A204.1 (cell line): Measurements from ENCODE around the gene PTPRM.

Source experiments
- FAIRE-seq: peaks from 2 replicates; lab custom pipeline; 2012; peaks lifted over from hg19 to GRCh38; lab: Jason Lieb, UNC

The PTPRM gene

DNA sequence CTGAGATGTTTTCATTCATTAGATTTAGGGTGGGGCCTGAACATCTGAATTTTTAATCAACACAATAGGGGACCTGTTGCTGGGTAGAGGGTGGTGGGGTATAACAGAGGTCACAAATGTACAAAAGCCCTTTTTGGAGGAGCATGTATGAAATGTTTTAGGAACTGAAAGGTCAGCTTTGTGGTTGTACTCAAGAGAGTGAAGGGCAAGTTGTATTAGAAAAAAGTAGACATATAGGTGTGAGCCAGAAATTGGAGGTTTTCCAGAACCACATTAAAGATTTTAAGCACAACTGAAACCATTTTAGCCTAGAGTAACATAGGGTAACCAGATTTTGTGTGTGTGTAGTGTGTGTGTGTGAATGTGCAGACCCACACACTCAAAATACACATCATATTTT lies 62.3 kb downstream of the PTPRM start:
- no peak for FAIRE-seq

DNA sequence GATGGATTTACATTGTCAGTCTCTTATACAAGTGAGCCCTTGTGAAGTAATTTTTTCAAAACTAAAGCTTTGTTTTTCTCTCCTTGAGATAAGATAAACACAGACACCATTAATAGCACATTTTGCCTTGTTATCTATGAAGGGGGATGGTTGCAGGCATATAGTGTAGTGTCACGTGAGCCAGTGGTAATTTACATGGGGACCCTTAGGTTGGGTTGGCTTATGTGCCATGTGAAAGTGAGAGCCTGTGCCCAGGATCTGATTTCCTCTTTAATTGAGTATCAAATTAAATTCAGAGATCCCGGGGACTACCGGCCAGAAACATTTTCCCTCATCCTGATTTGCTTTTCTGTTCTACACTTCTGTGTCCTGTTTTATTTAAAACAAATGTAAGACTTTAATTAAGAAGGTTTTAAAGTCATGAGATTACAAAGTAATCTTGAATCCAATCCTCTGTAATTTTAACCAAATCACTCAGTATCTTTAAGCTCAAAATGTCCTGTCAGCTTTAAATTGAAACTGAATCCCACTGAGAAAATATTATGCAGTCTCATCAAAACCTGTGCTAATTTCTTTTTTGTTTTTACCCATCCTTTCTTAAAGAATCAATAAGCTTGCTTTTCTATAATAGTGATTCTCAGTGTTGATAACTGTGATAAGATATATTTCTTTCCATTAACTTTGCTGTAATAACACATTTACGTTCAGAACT lies 63.8 kb downstream of the PTPRM start:
- FAIRE-seq, result no peak

DNA sequence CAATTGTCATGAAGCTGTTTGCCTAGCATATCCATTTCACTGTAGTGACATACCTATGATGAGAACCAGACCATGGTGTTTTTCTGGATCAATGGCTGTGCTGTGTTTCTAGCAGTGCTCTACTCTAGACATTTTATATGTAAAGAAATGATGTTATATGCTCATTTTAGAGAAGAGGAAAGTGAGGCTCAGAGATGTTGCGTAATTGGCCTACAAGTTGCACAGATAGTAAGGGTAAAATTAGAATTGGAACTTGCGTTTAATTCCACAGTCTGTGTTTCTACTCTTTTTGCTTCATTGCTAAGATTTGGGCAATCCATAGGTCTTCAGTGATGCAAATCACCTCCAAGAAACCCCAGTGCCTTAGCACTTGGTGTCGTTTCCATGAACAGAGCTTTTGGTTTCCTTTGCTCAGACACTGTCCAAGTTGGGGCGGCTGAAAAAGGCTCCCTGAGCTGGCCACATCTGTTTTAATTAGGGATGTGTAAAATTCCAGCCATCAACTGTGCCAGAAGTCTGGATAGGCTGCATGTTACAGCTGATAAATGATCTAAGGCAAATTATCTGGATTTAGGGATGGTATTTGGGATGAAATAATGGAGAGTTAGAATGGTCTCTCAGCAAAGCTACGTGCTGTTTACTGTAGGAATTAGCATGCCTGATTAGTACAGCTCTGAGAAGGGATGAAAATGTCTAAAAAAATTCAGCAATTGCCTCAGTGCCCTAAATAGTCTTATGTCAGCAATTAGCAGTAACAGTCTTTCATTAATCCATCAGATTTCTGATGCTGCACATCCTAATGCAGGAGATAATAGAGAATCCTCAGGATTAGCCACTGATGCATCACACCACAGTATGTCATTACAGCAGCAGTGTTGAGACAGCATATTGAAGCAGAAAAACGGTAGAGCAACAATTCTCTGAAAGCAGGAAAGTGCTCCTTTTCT lies 65.3 kb downstream of the PTPRM start:
- FAIRE-seq, result no peak

DNA sequence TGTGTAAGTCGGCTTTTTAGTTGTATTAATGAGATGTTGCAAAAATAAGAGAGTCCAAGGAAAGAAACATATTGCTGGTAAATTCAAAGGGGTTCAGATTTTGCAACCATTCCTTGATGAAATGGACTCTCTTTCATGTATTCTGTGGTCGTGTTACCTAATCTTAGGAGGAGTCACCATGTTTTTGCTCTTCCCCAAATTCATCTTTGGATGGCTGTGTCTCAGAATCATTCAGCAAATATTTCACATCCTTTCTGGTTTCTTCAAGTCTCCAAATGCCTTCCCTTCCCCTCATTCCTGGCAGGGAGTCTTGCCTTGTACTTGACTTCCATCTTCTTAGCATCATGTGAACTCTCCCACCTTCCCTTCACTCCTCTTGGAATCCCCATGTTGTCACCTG lies 66.1 kb downstream of the PTPRM start:
- no peak for FAIRE-seq

DNA sequence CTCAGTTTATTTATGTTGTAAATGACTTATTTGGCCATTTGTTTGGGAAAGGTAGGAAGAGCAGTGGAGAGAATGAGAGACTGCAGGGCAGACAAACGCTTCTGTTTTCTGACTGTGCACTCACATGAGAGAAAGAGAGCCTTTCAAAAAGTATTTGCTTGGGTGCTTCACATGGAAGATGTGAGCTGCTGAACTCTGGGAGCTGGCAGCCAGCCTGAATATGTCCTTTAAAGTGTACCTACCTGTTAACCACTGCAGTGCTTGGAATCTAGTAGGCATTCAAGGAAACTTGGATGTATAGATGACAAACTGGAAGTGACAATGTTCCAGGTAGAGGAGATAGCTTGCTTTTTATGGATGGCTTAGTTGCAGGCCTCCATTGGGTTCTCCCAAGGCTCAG lies 68.8 kb downstream of the PTPRM start:
- FAIRE-seq, result no peak

DNA sequence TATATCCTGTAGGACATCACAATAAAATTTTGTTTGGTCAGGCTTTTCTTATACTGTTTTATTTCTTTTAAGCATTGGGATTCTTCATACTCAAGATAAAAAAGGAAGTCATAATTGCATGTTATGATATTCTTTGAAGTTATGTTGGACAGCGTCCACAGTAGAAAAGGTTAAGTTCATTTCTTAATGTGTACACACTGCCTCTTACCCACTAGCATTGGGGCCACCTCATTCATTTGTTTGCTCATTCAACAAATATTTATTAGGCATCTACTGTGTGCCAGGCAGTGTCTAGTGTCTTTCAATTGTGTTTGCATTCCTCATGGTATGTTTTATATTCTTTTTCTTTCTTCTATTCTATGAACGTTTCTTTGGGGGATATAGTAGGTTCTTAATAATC lies 70.2 kb downstream of the PTPRM start:
- FAIRE-seq, result no peak

DNA sequence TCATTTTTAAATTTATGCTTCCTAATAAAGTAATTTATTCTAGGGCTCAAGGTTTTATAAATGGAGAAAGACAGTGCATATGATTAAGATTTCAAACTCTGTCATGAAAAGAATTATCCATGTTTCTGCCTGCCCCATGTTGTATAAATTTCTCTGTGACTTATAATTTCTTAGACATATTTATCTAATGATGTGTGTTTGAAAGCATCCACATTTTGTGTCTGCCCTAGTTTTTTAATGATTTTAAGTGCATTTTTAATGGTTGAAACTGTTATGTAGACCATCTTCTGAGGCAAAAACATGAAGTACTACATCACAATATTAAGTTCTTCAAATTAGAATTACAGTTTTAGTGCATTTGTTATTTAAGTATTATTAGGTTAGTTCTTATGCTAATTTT lies 71.2 kb downstream of the PTPRM start:
- no peak for FAIRE-seq

DNA sequence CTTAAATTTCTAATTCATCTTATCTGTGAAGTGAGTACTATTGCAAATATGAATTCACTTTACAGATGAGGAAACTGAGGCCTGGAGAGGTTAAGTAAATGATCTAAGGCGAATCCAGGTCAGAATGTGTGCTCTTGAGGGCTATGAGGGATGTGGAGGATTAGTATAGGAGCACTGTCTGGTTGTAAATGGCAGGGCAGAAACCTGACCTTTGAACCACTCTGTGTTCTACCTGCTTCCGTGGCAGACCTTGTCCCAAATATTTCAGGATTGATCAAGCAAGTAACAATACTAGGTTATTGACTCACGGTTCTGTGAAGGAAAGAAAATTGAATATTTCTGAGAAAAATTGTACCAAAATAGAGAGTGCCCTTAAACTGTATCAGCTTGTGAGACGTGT lies 74.7 kb downstream of the PTPRM start:
- no peak for FAIRE-seq

DNA sequence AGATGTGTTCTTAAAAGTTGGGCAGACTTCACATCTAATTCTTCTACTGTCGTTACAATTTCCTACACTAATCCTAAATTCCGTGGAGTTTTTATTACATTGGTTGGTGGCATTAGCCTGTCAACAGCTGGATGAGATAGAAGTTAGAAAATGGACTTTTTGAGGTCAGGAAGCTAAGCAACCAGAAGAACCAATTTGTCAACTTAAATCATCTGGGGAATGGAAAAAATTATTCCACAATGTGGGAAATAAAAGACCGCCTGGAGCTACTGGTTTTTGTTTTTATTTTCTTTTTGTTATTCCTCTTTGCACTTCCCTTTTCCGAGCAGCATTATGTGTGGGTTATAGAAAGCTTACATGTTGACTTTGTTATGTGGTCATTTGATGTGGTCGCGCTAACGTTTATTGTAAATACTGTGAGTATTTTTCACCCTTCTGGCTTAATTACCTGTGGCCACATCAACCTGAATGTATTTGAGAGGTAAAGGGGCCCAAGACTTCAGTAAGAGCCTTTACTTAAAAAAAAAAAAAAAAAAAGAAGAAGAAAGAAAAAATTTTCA lies 75.3 kb downstream of the PTPRM start:
- no peak for FAIRE-seq

DNA sequence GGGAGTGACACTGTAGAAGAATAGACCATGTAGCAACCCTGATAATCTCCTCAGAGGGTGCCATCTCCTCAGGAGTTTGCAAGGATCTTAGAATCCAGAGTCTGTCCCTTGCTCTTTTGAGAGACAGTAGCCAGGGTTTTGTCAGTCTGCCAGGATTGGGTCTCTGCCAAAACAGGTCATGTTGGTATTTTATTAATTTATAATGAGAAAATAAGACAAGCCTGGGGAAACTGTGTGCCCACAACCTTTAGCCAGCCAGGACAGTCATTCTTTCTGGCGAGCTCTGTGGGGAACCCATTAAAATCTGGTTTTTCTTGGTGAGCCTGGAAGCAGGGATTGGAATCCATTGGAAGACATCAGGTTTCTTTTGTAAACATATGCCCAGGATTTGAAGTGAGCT lies 78.6 kb downstream of the PTPRM start:
- no peak for FAIRE-seq

DNA sequence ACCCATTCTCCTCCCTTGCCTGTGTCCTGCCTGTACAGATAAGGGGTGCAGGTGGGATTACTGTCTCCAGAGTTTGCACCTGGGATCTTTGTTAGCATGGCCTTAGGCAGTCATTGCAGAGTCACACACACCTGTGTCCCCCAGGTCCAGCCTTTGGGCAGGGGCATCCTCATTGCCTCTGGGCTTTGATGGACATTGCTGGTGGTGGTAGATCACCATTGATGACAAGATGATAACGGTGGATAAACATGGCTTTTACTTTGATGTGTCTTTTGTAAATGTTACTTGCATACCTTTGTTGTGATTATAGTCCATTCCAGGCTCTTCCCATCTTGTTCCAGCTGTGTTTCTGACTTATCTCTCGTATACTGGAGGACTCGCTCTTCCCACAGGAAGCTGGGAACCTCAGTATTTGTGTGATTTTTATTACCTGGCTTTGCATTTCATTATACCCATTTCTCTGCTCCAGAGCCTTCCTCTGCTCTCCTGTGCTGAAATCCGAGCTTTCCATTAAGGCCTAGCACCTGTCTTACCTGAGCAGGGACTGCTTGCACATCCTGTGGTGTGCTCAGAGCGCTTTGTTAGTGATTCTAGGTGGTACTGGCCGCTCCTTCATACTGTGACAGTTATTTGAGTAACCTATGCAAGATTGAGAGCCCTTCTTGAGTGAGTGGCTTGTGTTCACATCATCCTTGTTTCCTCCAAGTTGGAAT lies 79.2 kb downstream of the PTPRM start:
- no peak for FAIRE-seq

DNA sequence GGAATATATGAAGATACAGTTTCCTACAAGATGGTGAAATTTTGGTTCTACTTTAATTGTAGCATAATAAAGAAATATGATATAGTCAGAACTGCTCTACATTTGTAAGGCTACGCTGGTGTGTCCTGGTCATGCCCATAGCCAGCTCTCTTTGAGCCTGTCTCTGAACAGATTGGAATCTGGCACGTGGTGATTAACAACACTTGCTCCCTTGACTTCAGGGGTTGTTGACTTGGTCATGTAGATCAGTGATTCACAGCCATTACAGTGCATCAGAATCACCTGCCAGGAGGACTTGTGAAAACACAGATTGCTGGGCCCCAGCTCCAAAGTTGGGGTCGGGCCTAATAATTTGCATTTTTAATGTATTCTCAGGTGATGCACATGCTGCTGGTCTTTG lies 80.4 kb downstream of the PTPRM start:
- no peak for FAIRE-seq

DNA sequence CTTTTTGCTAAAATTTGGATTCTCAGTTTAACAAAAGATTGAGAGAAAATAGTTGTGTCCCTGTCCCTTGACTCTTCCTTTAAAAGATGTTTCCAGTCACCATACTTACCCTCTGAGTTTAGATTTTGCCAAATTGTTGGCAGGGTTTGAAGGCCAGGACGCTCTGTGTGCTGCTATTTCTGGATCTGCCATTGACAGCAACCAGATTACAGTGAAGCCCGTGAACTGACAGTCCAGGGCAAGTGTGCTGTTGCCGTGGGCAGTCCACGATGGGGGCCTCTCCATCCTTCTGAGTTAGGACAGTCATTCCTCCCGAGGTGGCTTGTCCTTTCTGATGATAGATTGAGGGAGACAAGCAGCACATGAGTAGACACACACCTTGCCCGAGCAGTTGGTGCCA lies 89.9 kb downstream of the PTPRM start:
- no peak for FAIRE-seq

DNA sequence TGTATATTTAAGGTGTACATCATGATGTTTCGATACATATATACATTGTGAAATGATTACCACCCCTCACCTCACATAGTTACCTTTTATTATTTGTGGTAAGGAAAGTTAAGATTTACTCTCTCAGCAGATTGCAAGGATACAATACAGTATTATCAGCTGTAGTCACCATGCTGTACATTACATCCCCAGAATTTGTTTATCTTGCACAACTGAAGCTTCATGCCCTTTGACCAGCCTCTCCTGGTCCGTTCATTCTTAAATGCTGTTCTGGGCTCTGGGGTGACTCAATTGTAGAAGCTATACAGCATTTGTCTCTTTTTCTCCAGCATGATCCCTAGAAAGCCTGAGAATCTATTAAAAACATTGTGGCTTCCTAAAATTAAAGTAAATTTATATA lies 90.8 kb downstream of the PTPRM start:
- FAIRE-seq, result no peak

DNA sequence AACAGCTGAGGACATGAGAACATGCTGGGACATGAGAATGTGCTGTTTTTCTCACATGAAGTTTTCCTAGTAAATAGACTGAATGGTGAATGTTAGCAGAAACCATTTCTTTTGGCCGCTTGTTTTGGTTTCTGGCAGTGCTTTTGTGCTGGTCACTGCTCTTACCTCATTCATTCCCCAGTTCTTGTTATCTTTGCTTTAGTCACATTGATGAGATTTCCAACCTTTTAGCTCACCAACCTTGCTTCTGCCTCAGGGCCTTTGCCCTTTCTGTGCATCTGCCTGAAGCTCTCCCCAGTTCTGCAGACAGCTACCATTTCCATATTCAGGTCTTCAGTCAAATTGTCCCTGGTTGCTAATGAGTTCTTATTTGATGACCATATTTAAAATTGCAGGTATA lies 91.6 kb downstream of the PTPRM start:
- FAIRE-seq, result no peak

DNA sequence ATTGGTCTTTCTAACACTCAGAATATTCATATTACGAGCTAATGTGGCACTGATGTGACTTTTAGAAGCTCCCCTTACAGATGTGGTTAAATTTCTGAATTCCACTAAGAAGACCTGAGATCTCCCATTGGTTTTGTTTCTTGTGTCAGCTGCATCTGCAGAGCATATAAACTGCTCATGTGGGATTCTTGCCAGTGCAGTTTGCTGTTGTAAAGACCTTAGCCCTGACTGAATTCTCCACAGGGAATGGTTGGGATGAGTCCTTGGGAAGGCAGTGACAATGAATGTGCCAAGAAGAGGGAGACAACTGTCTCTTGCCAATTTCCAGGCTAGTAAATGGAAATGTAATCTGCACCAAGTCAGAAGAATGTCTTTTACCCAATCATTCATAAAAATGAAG lies 94.1 kb downstream of the PTPRM start:
- FAIRE-seq, result no peak

DNA sequence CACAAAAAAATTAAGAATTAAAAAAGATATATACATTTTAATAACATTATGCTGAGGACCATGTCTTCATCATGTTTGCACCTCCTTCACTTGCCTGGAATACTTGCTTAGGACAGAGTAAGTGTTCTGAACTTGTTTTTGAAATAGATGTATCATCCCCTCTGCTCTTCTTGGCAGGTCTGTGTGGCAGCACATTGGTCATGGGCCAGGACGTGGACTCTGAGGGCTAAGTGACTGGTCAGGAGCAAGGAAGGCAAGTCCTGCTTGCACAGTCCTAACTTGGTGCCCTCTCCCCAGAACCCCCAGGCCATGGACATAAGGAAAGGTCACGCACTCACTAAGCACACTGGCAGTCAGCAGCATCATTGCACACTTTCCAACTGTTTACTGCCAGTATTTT lies 95.8 kb downstream of the PTPRM start:
- no peak for FAIRE-seq

DNA sequence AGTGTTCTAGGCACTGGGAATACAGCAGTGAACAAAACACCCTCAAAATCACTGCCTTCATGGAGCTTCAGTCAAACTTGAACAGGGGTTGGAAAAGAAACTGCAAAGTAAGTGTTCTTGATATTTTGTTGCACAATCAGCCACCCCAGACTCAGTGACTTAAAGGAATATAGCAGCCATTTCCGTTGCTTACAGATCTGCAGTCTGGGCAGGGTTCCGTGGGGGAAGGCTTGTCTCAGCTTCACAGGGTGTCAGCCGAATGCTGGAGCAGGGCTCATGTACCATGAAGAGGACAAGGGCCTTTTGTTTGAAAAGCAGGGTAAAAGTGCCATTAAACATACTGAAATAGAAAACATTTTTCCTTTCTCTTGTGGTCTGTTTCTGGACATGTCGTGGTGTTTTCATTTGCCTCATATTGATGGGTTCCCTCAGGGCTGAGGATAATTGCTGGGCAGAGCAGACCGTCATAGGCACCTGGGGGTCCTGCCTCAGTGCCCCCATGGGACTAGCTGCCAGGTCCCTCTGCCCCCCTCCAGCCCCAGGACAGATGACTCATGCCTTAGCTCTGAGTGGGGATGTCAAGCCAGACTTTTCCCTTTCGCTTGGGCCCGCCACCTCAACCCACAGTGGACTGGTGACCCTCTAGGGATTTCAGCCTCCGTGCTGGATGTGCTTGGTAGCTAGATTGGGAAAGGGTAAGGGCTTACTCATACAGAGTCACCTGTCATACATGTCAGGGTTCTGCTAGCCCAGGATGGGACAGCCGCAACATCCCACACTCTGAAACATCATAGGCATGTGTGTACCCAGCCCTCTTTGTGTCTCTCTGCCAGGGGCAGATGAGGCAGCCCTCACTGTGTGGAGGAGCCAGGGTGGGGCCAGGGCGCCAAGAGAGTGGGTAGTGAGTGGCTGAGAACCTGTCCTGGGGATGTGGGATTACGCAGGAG lies 96.5 kb downstream of the PTPRM start:
- FAIRE-seq, result no peak

DNA sequence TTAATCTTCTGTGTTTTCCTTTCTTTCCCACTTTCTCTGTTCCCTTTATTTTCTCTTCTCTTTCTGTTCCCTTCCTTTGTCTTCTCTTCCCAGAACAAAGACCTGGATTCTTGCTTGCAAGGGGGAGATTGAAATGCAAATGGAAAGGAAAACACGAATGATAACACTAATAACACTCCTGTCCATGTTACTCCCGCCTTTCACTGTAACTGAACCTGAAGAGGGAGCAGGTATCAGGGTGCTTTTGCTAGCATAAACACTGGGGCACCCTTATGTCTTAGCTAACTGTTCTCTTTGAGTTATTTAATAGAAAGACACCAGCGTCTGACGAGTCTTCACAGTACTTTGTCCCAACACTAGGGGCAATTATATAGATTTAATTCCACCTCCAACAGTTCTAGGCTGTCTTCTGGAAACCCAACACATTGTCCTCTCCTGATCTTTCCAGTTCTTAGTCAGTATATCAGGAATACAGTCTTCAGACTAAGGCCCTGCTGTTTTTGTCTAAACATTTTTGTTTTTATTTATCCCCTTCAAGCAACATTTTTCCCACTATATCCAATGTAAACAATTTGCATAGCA lies 99.2 kb downstream of the PTPRM start:
- FAIRE-seq, result no peak

DNA sequence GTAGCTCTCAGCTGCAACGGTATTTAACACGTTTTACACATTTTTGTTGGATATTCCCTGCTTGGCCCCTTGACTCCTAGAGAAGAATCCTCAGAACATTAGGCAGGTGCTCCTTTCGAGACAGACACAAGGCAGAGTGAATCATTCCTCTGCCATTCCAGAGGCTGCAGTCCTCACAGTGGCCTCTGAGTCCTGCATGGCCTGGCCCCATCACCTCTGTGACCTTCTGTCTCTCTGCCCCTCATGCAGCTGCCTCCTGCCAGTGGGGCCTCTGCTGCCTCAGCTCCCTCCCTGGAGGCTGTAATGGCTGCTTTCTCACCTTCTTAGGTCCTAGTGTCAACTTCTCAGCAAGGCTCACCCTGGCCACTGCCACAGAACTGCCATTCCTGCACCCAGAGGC lies 101.3 kb downstream of the PTPRM start:
- FAIRE-seq, result no peak

DNA sequence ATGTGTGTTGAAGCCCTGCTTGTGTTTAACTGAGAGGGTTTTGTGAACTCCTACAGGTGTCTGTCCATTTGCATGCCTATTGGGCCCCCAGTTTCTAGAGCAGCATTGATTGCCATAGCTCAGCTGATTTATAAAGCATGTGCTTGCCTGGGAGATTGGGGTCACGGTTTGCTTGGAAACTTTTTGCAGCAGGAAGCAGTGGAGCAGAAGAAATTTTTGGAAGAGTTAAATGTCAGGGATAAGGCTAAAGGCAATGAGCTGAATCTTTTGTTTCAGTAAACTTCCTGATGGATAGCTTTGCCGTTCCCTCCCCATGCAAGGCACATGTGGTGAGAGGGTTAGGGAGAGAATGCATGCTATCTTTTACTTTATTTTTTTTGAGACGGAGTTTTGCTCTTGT lies 102.2 kb downstream of the PTPRM start:
- FAIRE-seq, result no peak
